GM21360 (cell line): ENCODE measurements around the gene PHACTR4.
A peak's percentile ranks its signal among the peaks of the same experiment; 100 is the strongest.
"Not testable (repeated sequence)": the region's sequence is repeated elsewhere in the genome, so short reads cannot be mapped to it uniquely, and the experiment has no call there.

Source experiments
- ATAC-seq: cut with Tn5 transposase; IDR thresholded peaks from one replicate; pipeline ENCODE4 v1.9.1; 2021; ENCODE audit warnings: mild to moderate bottlenecking, moderate library complexity; ENCODE audit not compliant: unreplicated experiment

PHACTR4 gene

DNA sequence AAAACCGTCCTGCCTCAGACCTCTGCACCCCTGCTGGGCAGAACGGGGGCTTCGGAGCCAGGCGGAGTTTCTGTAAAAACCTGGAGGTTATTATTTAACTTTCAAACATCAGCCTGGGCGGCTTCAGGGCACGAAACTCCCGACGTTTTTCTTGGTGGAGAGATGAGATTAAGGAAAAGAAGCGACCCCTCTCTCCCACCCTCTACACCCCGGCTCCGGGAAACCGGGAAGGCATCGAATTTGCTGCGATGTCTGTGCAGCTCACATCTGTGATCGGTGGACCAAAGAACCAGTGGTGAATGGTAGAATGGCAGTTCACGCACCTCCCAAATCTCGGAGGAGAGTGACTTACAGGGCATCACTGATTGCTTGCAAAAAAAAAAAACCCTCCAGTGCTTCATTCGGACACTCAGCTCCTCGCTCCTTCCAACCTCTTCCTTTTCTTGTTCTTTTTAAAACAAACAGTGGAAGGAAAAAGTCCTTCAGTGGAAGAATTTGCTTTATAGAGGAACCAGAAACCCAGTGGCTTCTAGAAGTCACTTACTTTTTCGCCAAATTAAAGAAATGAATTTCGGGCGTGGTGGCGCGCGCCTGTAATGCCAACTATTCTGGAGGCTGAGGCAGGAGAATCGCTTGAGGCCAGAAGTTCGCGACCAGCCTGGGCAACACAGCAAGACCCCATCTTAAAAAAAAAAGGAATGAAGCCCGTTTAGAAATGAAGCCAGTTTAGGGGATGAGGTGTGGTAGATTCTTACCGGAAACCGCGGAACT, 884 bp downstream of the PHACTR4 start:
- peak; percentile 16 for ATAC-seq

DNA sequence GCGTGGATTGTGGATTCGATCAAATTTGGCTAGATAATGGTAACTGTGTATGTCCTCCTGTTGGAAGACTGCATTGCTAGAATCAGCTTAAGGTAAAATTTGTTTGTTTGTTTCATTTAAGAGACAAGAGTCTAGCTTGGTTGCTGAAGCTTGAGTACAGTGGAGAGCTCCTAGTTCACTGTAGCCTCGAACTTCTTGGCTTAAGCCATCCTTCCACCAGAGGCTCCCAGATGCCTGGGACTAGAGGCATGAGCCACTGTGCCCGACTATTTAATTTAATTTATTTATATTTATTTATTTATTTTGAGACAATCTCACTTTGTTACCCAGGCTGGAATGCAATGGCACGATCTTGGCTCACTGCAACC, 1.5 kb downstream of the PHACTR4 start:
- ATAC-seq, result no peak

DNA sequence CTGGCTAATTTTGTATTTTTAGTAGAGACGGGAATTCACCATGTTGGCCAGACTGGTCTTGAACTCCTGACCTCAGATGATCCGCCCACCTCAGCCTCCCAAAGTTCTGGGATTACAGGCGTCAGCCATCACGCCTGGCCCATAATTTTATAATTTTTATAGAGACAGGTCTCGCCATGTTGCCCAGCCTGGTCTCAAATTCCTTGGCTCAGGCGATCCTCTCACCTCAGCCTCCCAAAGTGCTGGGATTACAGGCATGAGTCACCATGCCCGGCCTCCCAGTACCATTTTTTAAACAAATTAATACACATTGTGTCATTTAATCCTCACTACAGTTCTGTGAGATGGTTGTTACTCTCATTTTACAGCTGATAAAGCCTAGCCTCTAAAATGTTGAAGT, 3.9 kb downstream of the PHACTR4 start:
- not testable (repeated sequence) for ATAC-seq

DNA sequence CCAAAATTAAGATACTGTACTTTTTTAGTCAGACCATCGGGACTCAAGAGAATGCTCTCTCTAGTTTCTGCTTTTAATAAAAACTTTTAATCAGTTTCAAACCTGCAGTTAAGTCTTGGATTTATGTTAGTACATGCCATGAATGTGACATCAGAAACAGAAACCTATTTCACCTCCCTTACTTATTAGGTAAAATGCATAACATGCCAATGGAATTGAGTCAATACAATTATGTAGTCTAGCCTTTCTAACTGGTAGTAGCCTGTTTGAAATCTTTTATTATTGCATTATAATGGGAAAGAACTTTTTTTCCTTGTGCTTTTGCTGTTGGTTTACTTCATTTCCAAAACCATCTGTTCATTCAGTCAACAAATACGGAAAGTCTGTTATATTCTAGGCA, 4.8 kb downstream of the PHACTR4 start:
- ATAC-seq, result no peak

DNA sequence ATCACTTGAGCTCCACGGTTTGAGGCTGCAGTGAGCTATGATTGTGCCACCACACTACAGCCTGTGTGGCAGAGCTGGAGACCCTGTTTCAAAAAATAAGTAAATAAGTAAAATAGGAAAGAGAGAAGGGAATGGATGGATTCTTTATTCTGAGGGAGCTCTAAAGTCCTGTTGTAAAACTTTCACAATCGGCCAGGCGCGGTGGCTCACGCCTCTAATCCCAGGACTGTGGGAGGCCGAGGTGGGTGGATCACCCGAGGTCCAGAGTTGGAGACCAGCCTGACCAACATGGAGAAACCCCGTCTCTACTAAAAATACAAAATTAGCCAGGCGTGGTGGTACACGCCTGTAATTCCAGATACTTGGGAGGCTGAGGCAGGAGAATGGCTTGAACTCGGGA, 6.1 kb downstream of the PHACTR4 start:
- not testable (repeated sequence) for ATAC-seq

DNA sequence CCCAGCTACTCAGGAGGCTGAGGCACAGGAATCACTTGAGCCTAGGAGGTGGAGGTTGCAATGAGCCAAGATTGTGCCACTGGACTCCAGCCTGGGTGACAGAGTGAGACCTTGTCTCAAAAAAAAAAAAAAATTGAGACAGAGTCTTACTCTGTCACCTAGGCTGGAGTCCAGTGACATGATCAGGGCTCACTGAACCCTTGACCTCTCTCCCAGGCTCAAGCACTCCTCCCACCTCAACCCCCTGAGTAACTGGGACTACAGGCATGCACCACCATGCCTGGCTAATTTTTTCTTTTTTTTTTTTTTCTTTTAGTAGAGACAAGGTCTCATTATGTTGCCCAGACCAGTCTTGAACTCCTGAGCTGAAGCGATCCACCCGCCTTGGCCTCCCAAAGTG, 6.7 kb downstream of the PHACTR4 start:
- ATAC-seq, result not testable (repeated sequence)

DNA sequence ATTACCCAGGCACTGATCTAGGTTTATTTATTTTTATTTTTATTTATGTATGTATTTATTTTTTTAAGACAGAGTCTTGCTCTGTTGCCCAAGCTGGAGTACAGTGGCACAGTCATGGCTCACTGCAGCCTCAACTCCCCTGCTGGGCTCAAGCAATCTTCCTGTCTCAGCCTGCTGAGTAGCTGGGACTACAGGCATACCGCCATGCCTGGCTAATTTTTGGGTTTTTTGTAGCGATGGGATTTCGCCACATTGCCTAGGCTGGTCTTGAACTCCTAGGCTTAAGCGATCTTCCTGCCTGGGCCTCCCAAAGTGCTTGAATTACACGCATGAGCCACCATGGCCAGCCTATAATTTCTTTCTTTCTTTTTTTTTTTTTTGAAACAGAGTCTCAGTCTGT, 9.4 kb downstream of the PHACTR4 start:
- ATAC-seq, result no peak

DNA sequence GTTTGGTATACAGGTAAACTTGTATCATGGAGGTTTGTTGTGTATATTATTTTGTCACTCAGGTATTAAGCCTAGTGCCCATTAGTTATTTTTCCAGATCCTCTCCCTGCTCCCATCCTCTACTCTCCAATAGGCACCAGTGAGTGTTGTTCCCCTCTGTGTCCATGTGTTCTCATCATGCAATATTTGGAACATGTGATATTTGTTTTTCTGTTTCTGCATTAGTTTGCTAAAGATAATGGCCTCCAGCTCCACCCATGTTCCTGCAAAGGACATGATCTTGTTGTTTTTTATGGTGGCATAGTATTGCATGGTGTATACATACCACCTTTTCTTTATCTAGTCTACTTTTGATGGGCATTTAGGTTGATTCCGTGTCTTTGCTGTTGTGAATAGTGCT, 10.9 kb downstream of the PHACTR4 start:
- ATAC-seq, result no peak

DNA sequence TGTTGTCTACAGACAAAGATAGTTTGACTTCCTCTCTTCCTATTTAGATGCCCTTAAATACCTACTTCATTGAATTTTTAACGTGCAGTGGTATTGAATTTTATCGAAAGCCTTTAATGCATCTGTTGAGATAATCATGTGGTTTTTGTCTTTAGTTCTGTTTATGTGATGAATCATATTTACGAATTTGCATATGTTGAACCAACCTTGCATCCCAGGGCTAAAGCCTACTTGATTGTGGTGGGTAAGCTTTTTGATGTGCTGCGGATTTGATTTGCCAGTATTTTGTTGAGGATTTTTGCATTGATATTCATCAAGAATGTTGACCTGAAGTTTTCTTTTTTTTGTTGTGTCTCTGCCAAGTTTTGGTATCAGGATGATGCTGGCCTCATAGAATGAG, 14.2 kb downstream of the PHACTR4 start:
- ATAC-seq, result not testable (repeated sequence)

DNA sequence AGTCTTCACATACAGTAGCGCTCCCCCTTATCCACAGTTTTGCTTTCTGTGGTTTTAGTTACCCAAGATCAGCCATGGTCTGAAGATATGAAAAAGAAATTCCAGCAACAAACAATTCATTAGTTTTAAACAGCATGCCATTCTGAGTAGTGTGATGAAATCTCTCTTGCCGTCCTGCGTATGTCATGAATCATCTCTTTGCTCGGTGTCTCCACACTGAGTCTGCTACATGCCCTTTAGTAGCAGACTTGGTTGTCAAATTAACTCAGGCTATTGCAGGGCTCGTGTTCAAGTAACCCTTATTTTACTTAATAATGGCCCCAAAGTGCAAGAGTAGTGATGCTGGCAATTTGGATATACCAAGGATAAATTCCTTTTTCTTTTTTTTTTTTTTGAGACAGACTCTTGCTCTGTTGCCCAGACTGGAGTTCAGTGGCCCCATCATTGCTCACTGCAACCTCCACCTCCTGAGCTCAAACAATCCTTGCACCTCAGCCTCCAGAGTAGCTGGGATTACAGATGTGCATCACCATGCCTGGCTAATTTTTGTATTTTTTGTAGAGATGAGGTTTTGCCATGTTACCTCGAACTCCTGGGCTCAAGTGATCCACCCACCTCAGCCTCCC, 22.6 kb downstream of the PHACTR4 start:
- ATAC-seq, result no peak

DNA sequence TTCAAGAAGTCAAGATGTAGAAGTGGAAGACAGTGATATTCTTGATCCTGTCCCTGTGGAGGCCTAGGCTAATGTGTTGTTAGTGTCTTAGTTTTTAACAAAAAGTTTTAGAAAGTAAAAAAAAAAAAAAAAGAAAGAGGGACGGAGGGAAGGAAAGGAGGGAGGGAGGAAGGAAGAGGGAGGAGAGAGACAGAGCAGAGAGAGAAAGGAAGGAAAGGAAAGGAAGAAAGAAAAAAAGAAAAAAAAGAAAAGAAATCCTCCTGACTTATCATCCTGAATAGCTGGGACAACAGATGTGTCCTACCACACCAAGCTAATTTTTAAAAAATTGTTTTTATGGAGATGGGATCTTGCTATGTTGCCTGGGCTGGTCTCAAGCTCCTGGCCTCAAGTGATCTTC, 24.6 kb downstream of the PHACTR4 start:
- no peak for ATAC-seq

DNA sequence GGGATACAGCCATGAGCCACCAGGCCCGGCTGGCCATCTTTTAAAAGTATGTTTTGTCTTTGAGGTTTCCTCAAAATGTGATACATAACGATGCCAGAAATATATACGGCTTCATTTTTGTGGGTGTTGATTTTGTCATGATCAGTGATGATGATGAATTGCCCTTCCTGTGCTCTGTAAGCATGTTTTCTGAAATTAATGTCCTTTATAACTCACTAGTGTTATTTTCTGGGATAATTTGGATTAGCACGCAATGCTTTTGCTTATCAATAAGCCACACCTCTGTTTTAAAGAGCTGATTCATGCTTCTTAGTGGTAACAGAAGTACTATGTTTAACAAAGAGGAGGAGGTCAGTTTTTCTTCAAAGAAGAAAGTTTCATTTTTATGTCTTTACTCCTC, 25.6 kb downstream of the PHACTR4 start:
- ATAC-seq, result no peak

DNA sequence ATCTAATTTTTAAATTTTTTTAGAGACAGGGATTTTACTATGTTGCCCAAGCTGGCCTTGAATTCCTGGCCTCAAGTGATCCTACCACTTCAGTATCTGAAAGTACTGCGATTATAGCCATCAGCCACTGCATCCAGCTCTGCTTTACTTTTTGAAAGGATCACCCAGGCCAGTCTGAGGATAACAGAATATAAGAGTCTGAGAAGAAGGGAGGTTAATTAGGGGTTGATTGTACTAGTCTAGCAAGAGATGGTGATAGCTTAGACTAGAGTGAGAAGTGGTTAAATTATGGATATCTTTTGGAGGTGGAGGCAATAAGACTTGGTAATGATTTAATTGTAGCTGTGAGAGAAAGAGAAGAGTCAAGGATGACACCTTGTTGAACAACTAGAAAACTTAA, 32.2 kb downstream of the PHACTR4 start:
- no peak for ATAC-seq

DNA sequence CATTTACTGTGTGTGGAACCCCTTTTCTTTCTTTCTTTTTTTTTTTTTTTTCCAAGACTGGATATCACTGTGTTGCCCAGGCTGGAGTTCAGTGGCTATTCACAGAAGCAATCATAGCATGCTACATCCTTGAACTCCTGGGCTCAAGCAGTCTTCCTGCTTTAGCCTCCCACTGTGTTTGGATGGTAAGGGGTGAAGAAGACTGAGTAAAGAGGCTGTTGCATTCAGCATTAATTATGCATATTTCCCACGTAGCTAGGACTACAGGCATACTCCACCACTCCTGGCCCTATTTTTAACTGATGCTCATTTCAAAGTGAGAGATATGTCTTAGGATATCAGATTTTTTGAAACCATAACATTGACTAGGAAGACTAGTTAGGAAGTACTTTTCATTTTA, 39.5 kb downstream of the PHACTR4 start:
- no peak for ATAC-seq

DNA sequence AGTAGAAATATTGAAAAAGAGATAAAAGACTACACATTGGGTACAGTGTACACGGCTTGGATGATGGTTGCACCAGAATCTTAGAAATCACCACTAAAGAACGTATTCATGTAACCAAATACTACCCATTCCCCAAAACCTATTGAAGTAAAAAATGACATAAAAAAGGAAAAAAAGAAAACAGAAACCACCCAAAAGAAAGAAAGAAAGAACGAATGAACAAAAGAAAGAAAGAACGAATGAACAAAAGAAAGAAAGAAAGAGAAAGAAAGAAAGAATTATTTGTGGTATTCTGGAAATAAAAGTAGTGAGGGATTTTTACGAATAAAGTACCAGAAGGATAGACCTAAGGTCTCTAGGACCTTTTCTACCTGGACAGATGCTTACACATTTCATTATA, 42.1 kb downstream of the PHACTR4 start:
- ATAC-seq, result no peak

DNA sequence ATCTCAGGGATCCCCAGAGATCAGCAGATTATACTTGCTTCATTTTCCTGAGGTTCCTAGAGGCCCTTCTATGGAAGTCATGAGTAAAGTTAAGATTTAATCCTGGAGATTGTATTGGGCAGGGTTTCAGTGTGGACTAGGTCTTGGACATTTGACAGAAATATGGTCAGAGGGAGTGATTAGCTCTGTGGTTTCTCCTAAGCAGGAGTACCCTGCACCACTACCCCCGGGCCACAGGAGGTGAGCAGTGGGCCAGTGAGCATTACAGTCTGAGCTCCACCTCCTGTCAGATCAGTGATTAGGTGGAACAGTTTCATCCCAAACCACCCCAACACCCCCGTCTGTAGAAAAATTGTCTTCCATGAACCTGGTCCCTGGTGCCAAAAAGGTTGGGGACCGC, 43.2 kb downstream of the PHACTR4 start:
- no peak for ATAC-seq

DNA sequence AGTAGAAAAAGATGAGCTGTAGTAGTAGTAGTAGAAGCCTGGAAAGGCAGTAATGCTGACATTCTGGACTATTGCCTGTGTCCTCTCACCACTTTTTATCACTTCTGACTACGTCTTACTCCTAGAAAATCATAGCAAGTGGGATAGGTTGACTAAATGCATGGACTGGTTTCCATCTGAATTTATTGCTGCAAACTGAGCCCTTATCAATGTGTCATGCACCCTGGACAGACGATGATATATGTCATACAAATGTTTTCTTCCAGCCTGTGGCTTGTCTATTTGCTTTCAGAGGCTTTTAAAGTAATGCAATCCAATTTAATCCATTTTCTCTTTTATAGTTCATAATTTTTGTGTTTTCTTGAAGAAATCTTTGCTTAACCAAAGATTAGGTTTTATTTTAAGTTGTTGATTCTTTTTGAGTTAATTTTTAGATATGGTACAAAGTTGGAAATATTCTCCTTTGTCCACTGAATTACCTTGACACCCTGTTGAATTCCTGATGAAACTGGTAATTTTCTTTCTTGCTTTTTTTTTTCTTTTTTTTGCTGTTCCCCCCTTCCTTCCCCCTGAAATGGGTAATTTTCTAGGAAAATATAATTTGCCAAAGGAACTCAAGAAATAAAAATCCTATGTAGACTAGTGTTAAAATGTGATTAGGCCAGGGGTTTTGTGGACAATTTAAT, 47.1 kb downstream of the PHACTR4 start:
- ATAC-seq, result no peak

DNA sequence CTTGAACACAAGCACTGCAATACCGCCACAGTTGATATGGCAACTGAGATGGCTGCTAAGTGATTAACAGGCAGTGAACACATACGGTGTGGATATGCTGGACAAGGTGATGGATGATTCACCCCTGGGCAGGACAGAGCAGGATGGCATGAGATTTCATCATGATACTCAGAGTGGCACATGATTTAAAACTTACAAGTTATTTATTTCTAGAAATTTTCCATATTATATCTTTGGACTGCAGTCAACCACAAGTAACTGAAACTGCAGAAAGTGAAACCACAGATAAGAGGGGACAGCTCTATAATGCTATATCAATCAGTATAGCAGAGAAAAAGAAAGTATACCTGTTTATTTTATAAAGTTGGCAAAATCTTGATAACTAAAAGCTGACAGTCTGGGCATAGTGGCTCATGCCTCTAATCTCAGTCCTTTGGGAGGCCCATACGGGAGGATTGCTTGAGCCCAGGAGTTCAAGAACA, 47.9 kb downstream of the PHACTR4 start:
- ATAC-seq, result no peak

DNA sequence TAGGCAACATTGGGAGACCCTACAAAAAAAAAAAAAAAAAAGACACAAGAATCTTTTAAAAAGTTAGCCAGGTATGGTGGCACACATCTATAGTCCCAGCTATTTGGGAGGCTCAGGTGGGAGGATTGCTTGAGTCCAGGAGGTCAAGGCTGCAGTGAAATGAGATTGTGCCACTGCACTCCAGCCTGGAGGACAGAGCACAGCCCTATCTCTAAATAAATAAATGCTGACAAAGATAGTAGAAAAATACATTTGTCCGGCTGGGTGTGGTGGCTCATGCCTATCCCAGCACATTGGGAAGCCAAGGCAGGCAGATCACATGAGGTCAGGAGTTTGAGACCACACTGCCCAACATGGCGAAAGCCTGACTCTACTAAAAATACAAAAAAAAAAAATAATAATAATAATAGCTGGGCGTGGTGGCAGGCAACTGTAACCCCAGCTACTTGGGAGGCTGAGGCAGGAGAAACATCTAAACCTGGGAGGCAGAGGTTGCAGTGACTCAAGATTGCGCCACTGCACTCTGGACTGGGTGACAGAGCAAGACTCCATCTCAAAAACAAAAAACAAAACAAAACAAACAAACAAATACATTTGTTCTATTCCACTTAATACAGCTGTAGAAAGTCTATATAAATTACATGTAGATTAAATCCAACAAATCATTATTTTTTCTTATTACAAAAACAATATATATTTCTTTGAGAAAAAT, 48.5 kb downstream of the PHACTR4 start:
- ATAC-seq, result no peak

DNA sequence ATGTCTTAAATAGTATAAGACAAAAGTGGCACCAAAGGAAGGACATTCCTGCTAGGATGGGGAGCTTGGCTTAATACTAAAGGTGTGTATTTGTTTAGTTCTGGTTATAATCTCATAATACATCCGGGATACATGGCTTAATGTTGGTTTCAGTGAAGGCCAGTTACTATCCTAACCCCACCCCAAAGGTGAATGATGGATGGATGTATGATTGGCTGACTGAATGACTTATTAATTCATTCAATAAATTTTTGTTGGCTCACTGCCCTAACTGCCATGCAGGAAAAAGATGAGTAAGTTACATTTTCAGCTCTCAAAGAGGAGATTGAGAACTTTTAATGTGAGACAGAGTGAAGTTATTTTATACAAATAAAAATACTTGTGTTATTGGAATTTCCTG, 52.2 kb downstream of the PHACTR4 start:
- ATAC-seq, result no peak

DNA sequence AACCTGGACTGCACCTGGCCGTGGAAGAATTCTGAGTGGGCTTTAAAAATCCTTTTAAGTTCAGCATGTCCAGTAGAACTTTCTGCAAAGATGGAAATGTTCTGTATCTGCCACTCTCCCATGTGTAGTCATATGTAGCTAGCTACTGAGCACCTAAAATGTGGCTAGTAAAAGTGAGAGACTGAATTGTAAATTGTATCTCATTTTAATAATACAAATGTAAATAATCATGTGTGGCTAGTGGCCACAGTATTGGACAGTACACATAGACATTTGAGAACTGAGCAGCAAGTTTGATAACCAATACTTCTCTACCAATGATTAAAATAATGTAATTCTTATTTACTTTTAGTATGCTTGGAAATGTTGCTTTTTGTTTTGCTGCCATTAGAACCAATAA, 57.3 kb downstream of the PHACTR4 start:
- ATAC-seq, result no peak
